HCT116 (cell line): Measurements from ENCODE around the gene BMP2K. TPM values are rescaled to one million over a fixed set of nuclear protein-coding genes. Genes with fewer than 3 reads are reported as not detected.

Source experiments
- ATAC-seq: fragments of 200-7000 bp; cut with Tn5 transposase; 2 replicates; pipeline ENCODE4 v1.9.1; 2020; ENCODE audit warnings: mild to moderate bottlenecking, moderate library complexity
- BruUV-seq: library from RNA; stranded (reverse); fragments of 400-500 nt; replicated peaks from 2 replicates; lab custom pipeline; 2021; lab: Mats Ljungman, UMichigan
- CTCF ChIA-PET: fragments of 300-600 bp; sonication (Branson Sonifier 250); formaldehyde crosslinking; loops from one replicate; lab custom pipeline; 2021; ENCODE audit warnings: antibody characterized with exemption; lab: Charles Lee
- POLR2A ChIA-PET: fragments of 300-600, 350-600 bp; sonication (Branson Sonifier 250); formaldehyde crosslinking; loops from one replicate; lab custom pipeline; 2021; ENCODE audit warnings: antibody characterized with exemption; lab: Charles Lee
- RAD21 ChIA-PET, 2 experiments: fragments of 300-600 bp; sonication (Branson Sonifier 250); formaldehyde crosslinking; loops; one replicate each; lab custom pipeline; 2023; ENCODE audit warnings: low total read pairs in 2 of 2; ENCODE audit not compliant: uncharacterized antibody in 2 of 2, unreplicated experiment in 2 of 2, low non-redundant PET in 1 of 2; lab: Charles Lee
- DNase-seq: peaks from one replicate; pipeline ENCODE4 v3.0.0-alpha.2; 2010; ENCODE audit warnings: low read depth, low spot score
- H2AFZ ChIP-seq: fragments of 200-600 bp; shearing (Covaris generic), sonication (generic); 2 replicates; pipeline ENCODE4 v1.6.1; 2017; ENCODE audit warnings: low read depth, mixed run types, mixed read lengths, antibody characterized with exemption, low read length; ENCODE audit not compliant: poor library complexity, severe bottlenecking
- H3K27ac ChIP-seq: 2 replicates; pipeline ENCODE4 v1.5.1; 2012; ENCODE audit warnings: low read depth, low read length
- H3K27me3 ChIP-seq: fragments of 200-600 bp; sonication (generic); 2 replicates; pipeline ENCODE4 v1.6.1; 2016; ENCODE audit warnings: mixed run types, low read length, mixed read lengths; ENCODE audit not compliant: insufficient read depth
- H3K36me3 ChIP-seq, 2 experiments: fragments of 200-500 bp in 1 of 2; fragments of 200-600 bp in 1 of 2; sonication (Bioruptor generic) in 1 of 2; sonication (generic) in 1 of 2; 2 replicates each; pipeline versions ENCODE4 v1.5.1 to v1.6.1; 2014 to 2016; ENCODE audit warnings: low read length in 2 of 2, inconsistent platforms in 1 of 2, mixed read lengths in 1 of 2, mixed run types in 1 of 2; ENCODE audit not compliant: insufficient read depth in 2 of 2, control insufficient read depth in 1 of 2
- H3K4me1 ChIP-seq, 2 experiments: fragments of 200-600 bp in 1 of 2; sonication (generic) in 1 of 2; 2 replicates each; pipeline versions ENCODE4 v1.5.1 to v1.6.1; 2012 to 2017; ENCODE audit warnings: low read length in 2 of 2, inconsistent platforms in 1 of 2, mild to moderate bottlenecking in 1 of 2, mixed read lengths in 1 of 2, mixed run types in 1 of 2, moderate library complexity in 1 of 2; ENCODE audit not compliant: insufficient read depth in 2 of 2, control insufficient read depth in 1 of 2
- H3K4me2 ChIP-seq: fragments of 200-600 bp; sonication (generic); 2 replicates; pipeline ENCODE4 v1.6.1; 2017; ENCODE audit warnings: mixed run types, low read length, mixed read lengths
- H3K4me3 ChIP-seq, 2 experiments: fragments of 200-600 bp in 1 of 2; sonication (generic) in 1 of 2; replicated peaks in 1 of 2; 2 replicates each; pipeline ENCODE4 v1.5.1; 2011 to 2016; ENCODE audit warnings: low read length in 2 of 2, control low read depth in 1 of 2, low read depth in 1 of 2, mild to moderate bottlenecking in 1 of 2, mixed read lengths in 1 of 2, mixed run types in 1 of 2
- H3K79me2 ChIP-seq: fragments of 200-600 bp; sonication (generic); 2 replicates; pipeline ENCODE4 v1.6.1; 2017; ENCODE audit warnings: mild to moderate bottlenecking, mixed run types, low read length, moderate library complexity, mixed read lengths; ENCODE audit not compliant: insufficient read depth
- H3K9ac ChIP-seq: fragments of 200-600 bp; sonication (generic); 2 replicates; pipeline ENCODE4 v1.6.1; 2016; ENCODE audit warnings: low read length, mixed read lengths
- H3K9me2 ChIP-seq: fragments of 200-600 bp; sonication (generic), shearing (Covaris generic); 2 replicates; pipeline ENCODE4 v1.6.1; 2017; ENCODE audit warnings: mixed run types, mild to moderate bottlenecking, moderate library complexity; ENCODE audit not compliant: insufficient read depth
- H3K9me3 ChIP-seq, 2 experiments: fragments of 200-500 bp in 1 of 2; fragments of 200-600 bp in 1 of 2; sonication (Bioruptor generic) in 1 of 2; sonication (generic) in 1 of 2; 2 replicates each; pipeline ENCODE4 v1.6.1; 2014 to 2017; ENCODE audit warnings: low read length in 2 of 2, mixed read lengths in 2 of 2, inconsistent platforms in 1 of 2, low read depth in 1 of 2, mild to moderate bottlenecking in 1 of 2, mixed run types in 1 of 2, moderate library complexity in 1 of 2; ENCODE audit not compliant: control insufficient read depth in 1 of 2, insufficient read depth in 1 of 2
- H4K20me1 ChIP-seq: fragments of 200-600 bp; sonication (generic), shearing (Covaris generic); 2 replicates; pipeline ENCODE4 v1.6.1; 2017; ENCODE audit warnings: mixed run types, mild to moderate bottlenecking, moderate library complexity; ENCODE audit not compliant: insufficient read depth
- ATF3 ChIP-seq: IDR thresholded peaks from 2 replicates; pipeline ENCODE4 v1.6.1; 2012
- CBX3 ChIP-seq: IDR thresholded peaks from 2 replicates; pipeline ENCODE4 v1.6.1; 2012; ENCODE audit warnings: low read depth
- EGR1 ChIP-seq: IDR thresholded peaks from 2 replicates; pipeline ENCODE4 v1.6.1; 2012; ENCODE audit warnings: low read depth
- ELF1 ChIP-seq: IDR thresholded peaks from 2 replicates; pipeline ENCODE4 v1.6.1; 2012; ENCODE audit warnings: low read depth, borderline replicate concordance
- EZH2 ChIP-seq: fragments of 200-600 bp; sonication (generic); IDR thresholded peaks from 2 replicates; pipeline ENCODE4 v1.6.1; 2017; ENCODE audit warnings: antibody characterized with exemption, mixed run types
- FOSL1 ChIP-seq: IDR thresholded peaks from 2 replicates; pipeline ENCODE4 v1.6.1; 2012; ENCODE audit warnings: low read depth
- MAX ChIP-seq: IDR thresholded peaks from 2 replicates; pipeline ENCODE4 v1.6.1; 2012
- POLR2A ChIP-seq: IDR thresholded peaks from 2 replicates; pipeline ENCODE4 v1.7.0; 2011; ENCODE audit warnings: borderline replicate concordance; ENCODE audit not compliant: insufficient read depth, insufficient read length; ENCODE audit errors: extremely low read depth
- POLR2AphosphoS5 ChIP-seq: IDR thresholded peaks from 2 replicates; pipeline ENCODE4 v1.6.1; 2011; ENCODE audit warnings: mild to moderate bottlenecking, low read depth, low read length, moderate library complexity
- RAD21 ChIP-seq: IDR thresholded peaks from 2 replicates; pipeline ENCODE4 v1.6.1; 2012; ENCODE audit warnings: low read depth, mild to moderate bottlenecking
- SIN3A ChIP-seq: IDR thresholded peaks from 2 replicates; pipeline ENCODE4 v1.6.1; 2012; ENCODE audit warnings: low read depth
- SP1 ChIP-seq: IDR thresholded peaks from 2 replicates; pipeline ENCODE4 v1.6.1; 2012; ENCODE audit warnings: low read depth
- TCF7L2 ChIP-seq: IDR thresholded peaks from 2 replicates; pipeline ENCODE4 v1.7.0; 2011; ENCODE audit warnings: borderline replicate concordance, inconsistent platforms; ENCODE audit not compliant: insufficient read depth, insufficient read length; ENCODE audit errors: extremely low read depth
- YY1 ChIP-seq: IDR thresholded peaks from 2 replicates; pipeline ENCODE4 v1.6.1; 2011; ENCODE audit warnings: low read length, low read depth, moderate library complexity, mild to moderate bottlenecking; ENCODE audit not compliant: insufficient replicate concordance; ENCODE audit errors: extremely low read depth
- ZFX ChIP-seq: fragments of 450-650 bp; IDR thresholded peaks from 2 replicates; pipeline ENCODE4 v1.6.1; 2017
- ZNF274 ChIP-seq: fragments of 200-500 bp; sonication (Bioruptor generic); IDR thresholded peaks from 2 replicates; pipeline ENCODE4 v1.6.1; 2014; ENCODE audit warnings: mild to moderate bottlenecking, low read depth, low read length, inconsistent platforms
- intact Hi-C: fragments of 100-400 bp; cut with micrococcal nuclease; formaldehyde crosslinking; loops from 2 replicates; pipeline ENCODE4 v1.10.0; 2022
- total RNA-seq: library from RNA; stranded (reverse); gene quantifications from one replicate; pipeline ENCODE4 v1.2.1, GENCODE V29; 2021; ENCODE audit not compliant: unreplicated experiment
- TF ChIP-seq, protein P1 (sequence below): IDR thresholded peaks from 2 replicates; pipeline ENCODE4 v1.6.1; 2012; ENCODE audit warnings: low read depth
- TF ChIP-seq, protein P2 (sequence below): IDR thresholded peaks from 2 replicates; pipeline ENCODE4 v1.6.1; 2011; ENCODE audit warnings: mild to moderate bottlenecking, low read length, moderate library complexity; ENCODE audit not compliant: insufficient replicate concordance; ENCODE audit errors: extremely low read depth

The BMP2K gene
- total RNA-seq, 1 experiment from 2014 or later, result 27.7 TPM

- ChIA-PET POLR2A (no interaction called here), CTCF (no interaction called here), RAD21 (no interaction called here)
- no peak overlapping the region for H3K27ac ChIP-seq
- BruUV-seq, result no TSS peak
- no peaks in the 10 kb centered on the region for H3K9me2 ChIP-seq
- DNase-seq (no peak), ATAC-seq (no peak)
- TF ChIP-seq YY1 (no peak), CBX3 (no peak), POLR2A (no peak), RAD21 (no peak), MAX (no peak), ZFX (no peak), ATF3 (no peak), ZNF274 (no peak), FOSL1 (no peak), EGR1 (no peak), ELF1 (no peak), SP1 (no peak), SIN3A (no peak), TCF7L2 (no peak), EZH2 (no peak), POLR2AphosphoS5 (no peak)
- TF ChIP-seq, protein P1, sequence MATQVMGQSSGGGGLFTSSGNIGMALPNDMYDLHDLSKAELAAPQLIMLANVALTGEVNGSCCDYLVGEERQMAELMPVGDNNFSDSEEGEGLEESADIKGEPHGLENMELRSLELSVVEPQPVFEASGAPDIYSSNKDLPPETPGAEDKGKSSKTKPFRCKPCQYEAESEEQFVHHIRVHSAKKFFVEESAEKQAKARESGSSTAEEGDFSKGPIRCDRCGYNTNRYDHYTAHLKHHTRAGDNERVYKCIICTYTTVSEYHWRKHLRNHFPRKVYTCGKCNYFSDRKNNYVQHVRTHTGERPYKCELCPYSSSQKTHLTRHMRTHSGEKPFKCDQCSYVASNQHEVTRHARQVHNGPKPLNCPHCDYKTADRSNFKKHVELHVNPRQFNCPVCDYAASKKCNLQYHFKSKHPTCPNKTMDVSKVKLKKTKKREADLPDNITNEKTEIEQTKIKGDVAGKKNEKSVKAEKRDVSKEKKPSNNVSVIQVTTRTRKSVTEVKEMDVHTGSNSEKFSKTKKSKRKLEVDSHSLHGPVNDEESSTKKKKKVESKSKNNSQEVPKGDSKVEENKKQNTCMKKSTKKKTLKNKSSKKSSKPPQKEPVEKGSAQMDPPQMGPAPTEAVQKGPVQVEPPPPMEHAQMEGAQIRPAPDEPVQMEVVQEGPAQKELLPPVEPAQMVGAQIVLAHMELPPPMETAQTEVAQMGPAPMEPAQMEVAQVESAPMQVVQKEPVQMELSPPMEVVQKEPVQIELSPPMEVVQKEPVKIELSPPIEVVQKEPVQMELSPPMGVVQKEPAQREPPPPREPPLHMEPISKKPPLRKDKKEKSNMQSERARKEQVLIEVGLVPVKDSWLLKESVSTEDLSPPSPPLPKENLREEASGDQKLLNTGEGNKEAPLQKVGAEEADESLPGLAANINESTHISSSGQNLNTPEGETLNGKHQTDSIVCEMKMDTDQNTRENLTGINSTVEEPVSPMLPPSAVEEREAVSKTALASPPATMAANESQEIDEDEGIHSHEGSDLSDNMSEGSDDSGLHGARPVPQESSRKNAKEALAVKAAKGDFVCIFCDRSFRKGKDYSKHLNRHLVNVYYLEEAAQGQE, result no peak
- TF ChIP-seq, protein P2, sequence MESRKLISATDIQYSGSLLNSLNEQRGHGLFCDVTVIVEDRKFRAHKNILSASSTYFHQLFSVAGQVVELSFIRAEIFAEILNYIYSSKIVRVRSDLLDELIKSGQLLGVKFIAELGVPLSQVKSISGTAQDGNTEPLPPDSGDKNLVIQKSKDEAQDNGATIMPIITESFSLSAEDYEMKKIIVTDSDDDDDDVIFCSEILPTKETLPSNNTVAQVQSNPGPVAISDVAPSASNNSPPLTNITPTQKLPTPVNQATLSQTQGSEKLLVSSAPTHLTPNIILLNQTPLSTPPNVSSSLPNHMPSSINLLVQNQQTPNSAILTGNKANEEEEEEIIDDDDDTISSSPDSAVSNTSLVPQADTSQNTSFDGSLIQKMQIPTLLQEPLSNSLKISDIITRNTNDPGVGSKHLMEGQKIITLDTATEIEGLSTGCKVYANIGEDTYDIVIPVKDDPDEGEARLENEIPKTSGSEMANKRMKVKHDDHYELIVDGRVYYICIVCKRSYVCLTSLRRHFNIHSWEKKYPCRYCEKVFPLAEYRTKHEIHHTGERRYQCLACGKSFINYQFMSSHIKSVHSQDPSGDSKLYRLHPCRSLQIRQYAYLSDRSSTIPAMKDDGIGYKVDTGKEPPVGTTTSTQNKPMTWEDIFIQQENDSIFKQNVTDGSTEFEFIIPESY, result no peak
- intact Hi-C loops, result no loop called here
- no peaks in the 10 kb centered on the region for H3K27me3 ChIP-seq
- H2AFZ ChIP-seq, result no peak overlapping the region
- H3K4me2 ChIP-seq, result no peak overlapping the region
- H4K20me1 ChIP-seq, result no peaks in the 10 kb centered on the region
- no peaks in the 10 kb centered on the region for H3K4me1 ChIP-seq
- peaks cover 3 to 5% of the 10 kb centered on the region in 2 experiments; a peak in 2 of 4 replicates for H3K36me3 ChIP-seq
- H3K9me3 ChIP-seq, result no peaks in the 10 kb centered on the region
- H3K4me3 ChIP-seq, result no peak overlapping the region
- no peak overlapping the region for H3K9ac ChIP-seq
- no peaks in the 10 kb centered on the region for H3K79me2 ChIP-seq
Observed at GRCh38 chr4:78910612-78911011, 134.5 kb downstream of the BMP2K start.
